A204.1 (cell line): Measurements from ENCODE around the gene MID1.

Experiments
- FAIRE-seq: peaks from 2 replicates; lab custom pipeline; 2012; peaks lifted over from hg19 to GRCh38; lab: Jason Lieb, UNC

Gene MID1

GRCh38 chrX:10576777-10577447 lies 43.5 kb downstream of the MID1 start:
- no peak for FAIRE-seq

- no peak for FAIRE-seq
Observed at GRCh38 chrX:10576186-10576585, 44.2 kb downstream of the MID1 start.

GRCh38 chrX:10574663-10575062 lies 45.7 kb downstream of the MID1 start:
- no peak for FAIRE-seq

DNA sequence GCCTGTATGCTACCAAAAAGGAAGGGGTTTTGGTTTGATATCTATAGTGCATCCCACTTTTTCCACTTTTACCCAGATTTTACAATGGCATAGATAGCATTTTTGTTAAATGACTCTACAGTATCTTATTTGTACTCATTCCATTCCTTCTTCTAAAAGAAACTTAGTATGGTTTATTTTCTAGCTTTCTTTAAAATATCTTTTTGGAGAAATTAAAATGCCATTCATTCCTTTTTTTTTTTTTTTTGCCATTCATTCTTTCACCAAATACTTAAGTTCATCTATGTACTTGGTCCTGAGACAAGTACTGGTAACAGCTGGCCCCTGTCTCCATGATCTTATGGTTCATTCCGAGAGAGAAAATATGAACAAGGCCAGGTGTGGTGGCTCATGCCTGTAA lies 49.1 kb downstream of the MID1 start:
- no peak for FAIRE-seq

DNA sequence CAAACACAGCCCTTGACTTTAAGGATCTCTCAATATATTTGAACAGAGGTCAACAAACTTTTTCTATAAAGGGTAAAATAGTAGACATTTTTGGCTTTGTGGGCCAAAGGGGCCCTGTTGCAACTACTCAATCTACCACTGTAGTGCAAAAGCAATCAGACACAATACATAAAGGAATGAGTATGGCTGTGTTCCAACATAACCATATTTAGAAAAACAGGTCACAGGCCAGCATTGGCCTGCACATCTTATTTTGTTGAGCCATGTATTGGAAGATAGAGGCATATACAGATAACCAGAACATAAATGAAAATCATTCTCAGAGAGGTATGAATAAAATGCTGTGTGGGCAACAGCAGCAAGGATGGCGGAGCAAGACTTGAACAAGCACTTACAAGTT lies 49.8 kb downstream of the MID1 start:
- no peak for FAIRE-seq

DNA sequence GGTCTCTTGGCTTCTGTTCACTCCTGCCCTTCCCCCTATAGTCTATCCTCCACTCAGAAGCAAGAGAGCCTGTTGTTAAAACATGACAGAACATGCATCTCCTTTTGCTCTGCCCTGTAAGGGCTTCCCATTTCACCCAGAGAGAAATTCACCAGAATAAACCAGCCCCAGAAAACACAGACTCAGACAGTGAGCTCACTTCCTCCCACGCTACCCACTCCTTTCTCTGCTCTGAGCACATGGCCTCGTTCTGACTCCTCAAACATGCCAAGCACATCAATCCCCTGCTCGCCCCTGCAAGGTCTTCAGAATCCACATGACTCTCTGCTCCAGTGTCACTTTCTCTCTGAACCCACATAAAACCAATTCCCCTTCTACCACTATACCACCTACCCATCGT lies 50.4 kb downstream of the MID1 start:
- FAIRE-seq: no peak

DNA sequence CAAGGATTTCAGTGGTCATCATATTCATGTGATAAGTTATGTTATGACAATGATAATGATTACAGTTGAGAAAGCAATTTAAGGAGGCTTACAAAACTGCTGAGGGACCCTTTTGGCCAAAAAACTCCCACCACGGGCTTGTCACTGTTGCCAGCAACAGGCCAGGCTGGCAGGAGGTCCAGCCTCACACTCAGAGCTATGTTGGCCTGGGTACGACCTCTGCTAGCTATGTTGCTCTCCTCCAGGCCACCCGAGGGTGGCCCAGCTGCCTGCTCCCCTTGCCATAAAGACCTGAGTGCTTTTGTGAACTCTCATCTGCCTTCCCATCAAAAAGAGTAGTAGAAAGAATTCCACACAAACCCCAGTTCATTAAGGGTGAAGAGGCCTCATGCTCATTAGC lies 52.0 kb downstream of the MID1 start:
- no peak for FAIRE-seq

- no peak for FAIRE-seq
Observed at GRCh38 chrX:10567136-10567535, 53.2 kb downstream of the MID1 start.

GRCh38 chrX:10566716-10567097 lies 53.7 kb downstream of the MID1 start:
- FAIRE-seq: no peak

DNA sequence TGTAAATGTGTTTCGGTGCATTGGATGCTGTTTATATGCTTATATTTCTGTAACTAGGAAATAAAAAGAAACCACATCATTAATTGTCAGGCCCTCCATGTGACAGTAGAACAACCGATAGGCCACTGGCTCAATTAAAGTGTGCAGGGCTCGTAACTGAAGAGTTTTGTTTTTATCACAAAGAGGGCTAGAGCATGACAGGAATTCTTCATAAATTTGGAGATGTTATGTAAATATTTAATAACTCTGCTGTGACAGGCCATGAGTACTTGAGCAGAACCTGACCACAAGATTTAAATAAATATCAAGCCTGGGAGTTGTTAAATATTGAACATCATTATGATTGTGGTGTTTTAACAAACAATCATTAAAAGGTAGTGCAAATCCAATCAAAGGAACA lies 55.9 kb downstream of the MID1 start:
- no peak for FAIRE-seq

- no peak for FAIRE-seq
Observed at GRCh38 chrX:10557166-10557565, 63.2 kb downstream of the MID1 start.

DNA sequence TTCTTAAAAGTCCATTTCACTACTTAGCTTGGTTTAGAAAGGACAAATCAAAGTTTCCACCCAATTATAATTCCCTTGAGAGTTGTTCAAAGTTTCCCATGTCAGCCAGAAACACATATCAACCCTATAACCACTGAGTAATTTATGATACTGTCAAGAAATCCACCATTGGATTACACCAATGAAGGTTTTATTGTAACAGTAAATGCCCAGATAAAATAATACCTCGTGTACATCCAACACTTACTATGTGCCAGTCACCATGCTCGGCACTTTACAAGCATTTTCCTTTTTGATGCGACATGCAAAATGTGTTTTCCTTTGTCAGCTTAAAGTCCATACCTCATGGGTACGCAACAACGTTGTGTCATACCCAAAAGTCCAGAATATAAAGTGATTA lies 64.0 kb downstream of the MID1 start:
- FAIRE-seq: no peak

DNA sequence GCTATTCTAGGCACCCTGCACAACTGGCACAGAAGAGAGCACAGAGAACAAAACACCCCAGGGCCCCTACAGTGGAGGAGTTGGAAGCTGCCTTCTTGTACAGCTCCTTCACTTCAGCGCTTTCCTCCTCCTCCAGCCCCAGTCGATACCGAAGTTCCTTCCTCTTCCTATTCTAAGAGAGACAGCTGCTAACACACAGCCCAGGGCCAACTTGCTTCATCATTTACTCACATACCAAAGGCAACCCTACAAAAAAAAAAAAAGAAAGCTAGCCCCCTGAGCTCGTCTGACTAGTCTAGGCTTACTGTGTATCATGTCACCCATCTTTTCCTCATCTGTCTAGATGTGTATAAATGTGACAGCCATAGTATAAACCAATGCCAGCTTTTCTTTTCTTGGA lies 64.5 kb downstream of the MID1 start:
- no peak for FAIRE-seq

GRCh38 chrX:10554612-10555270 lies 65.6 kb downstream of the MID1 start:
- no peak for FAIRE-seq

GRCh38 chrX:10549280-10549679 lies 71.1 kb downstream of the MID1 start:
- FAIRE-seq: no peak

DNA sequence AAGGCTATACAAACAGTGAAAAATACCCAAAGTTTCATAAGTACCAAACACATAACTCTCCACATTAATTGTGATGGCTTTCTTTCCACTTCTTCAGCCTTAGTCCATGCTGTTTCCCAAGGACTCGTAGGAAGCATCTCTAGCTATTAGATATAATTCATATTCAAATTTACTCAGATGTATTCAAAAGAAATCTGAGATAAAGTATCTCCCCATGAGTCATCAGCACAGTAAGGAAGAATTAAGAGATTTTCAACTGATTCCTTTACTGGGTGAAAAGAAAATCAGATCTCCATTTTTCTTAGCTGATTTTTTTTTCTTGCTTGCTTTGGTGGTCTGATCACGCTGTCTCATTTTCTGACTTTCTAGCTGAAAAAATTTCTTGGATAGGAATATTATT lies 71.7 kb downstream of the MID1 start:
- FAIRE-seq: no peak

DNA sequence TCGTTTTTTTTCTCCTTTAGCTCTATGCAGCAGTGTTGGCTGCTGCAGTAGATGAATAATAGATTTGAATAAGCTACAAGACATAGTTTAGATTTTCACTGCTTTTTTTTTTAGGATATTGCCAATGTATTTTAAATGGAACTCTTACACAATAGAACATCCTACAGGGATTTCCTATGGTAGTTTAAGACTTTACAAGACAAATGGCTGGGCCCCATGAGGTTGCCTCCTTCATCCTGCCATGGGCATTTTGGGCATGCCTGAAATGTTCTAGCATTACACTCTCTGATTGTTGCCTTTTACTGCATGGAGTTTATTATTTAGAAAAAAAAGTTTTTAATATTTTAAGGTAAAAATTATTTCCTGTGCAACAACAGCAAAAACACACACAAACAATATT lies 74.5 kb downstream of the MID1 start:
- FAIRE-seq: no peak

GRCh38 chrX:10542586-10542985 lies 77.8 kb downstream of the MID1 start:
- FAIRE-seq: no peak

- FAIRE-seq: no peak
Observed at GRCh38 chrX:10538831-10539230, 81.6 kb downstream of the MID1 start.

DNA sequence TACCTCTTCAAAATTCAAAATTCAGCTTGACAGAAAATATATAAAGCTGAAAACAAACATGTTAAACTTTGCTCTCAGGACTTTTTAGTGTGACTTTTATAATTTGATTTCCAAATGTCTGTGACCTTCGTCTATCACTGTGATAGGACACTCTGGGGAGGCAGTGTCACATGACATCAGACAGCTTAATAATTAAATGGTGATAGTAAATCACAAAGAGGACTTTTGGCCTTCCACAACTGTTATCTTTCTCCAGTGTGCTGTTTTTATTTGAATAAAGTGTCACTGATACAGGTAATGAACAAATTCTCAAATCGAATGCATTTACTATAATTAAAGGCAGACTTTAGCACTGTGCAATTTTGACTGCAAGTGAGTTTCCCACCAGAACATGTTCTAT lies 83.1 kb downstream of the MID1 start:
- no peak for FAIRE-seq

DNA sequence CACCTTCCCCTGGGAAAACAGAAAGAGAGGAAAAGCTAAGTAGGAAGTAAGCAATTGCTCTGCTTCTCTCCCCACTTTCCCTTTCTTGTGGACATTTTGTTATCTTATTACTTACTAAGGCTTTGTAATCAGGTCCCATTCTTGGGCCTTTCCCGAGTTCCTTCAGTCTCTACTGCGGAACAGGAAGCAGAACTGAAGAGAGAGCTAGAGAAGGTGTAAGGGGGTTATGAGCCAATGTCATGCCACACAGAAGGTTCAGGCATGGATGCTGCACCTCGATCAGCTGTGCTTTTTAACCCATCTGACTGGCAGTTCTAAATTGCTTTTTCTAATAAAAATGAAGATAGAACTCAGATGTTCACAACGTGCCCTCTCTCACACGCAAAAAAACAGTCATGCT lies 83.6 kb downstream of the MID1 start:
- FAIRE-seq: no peak

DNA sequence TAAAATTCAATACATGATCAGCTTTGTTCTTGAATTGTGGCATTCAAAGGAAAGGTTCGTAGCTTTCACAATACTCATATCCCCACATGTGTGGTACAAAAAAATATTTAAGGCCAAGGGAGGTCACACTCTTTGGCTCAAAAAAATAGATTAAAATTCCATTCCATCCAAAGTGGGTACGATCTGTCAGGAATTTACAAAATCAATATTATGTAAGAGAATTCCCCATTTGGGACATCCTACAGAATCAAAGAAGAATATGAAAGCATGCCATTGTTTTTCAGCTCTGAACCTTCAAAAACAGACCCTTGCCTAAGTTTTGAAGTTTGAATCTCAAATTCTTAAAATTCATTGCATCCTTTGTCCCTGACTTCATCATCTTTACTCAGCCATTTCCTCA lies 85.8 kb downstream of the MID1 start:
- no peak for FAIRE-seq

DNA sequence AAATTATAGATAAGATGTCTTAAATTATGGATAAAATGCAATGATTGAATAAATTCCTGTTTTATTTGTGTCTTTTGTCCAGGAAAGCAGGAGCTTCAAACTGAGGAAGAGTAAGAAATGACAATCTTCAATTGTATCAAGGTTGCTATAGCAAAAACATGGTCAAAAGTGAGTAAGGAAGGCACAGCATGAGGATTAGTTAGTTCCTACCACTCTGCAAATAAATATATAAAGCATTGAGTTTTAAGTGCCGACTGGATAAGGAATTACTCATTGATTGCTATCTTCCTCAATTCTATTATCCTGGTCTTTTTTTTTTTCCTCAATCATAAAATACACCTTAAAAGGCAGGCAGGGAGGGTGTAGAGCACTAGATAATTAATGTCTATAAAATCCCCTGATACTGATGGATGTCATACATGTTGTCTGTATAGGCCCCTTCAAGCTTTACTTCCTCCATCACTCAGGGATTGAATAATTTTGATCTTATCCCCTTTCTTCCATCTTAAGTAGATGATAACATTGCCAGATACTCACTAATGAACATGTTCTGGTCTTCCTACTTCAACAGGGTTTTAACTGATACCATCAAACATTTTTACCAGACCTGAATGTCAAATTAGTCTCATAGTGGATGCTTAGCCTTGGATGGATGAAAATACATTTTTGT lies 86.6 kb downstream of the MID1 start:
- FAIRE-seq: no peak

DNA sequence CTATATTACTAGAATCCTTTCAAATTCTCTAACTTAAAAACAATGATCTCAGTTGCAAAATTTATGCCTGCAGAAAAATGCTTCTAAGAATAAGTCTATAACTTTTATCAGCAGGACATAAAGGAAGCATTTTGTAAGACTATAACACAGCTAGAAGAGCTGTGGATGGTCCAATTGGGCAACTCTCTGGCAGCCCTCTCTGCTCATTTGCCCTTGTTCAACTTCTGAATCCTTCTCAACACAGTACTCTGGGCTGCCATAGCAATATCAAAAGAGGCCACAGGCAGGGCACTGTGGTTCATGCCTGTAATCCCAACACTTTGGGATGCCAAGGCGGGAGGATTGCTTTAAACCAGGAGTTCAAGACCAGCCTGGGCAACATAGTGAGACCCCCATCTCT lies 88.5 kb downstream of the MID1 start:
- FAIRE-seq: no peak
